HL-60 (cell line): ENCODE data around the gene SAAL1.

Experiments used
- CTCF ChIP-seq: IDR thresholded peaks from one replicate; pipeline ENCODE4 v1.5.1; 2011; ENCODE audit warnings: low read length, control low read depth, inconsistent platforms; ENCODE audit not compliant: insufficient read depth
- GABPA ChIP-seq: IDR thresholded peaks from 2 replicates; pipeline ENCODE4 v1.6.1; 2012; ENCODE audit warnings: low read depth
- POLR2AphosphoS5 ChIP-seq: IDR thresholded peaks from 2 replicates; pipeline ENCODE4 v1.6.1; 2012; ENCODE audit warnings: low read depth
- REST ChIP-seq: IDR thresholded peaks from 2 replicates; pipeline ENCODE4 v1.6.1; 2012; ENCODE audit warnings: low read depth; ENCODE audit not compliant: insufficient replicate concordance
- SPI1 ChIP-seq: IDR thresholded peaks from 2 replicates; pipeline ENCODE4 v1.6.1; 2012; ENCODE audit warnings: low read depth, mild to moderate bottlenecking, borderline replicate concordance

- TF ChIP-seq REST (no peak), CTCF (no peak), POLR2AphosphoS5 (no peak), SPI1 (no peak), GABPA (no peak)
Measured at GRCh38 chr11:18105086-18105801, 638 bp downstream of the SAAL1 start.
